ENCODE data around the gene SRP68. TPM values are rescaled to one million over a fixed set of nuclear protein-coding genes. Genes with fewer than 3 reads are reported as not detected.

SRP68 gene
- total and polyA plus RNA-seq, 2 of the 4 experiments (the other 2 are of a cell fraction) = 47.1 to 82.6 TPM

GRCh38 chr17:76092526-76093413 is 20.5 kb upstream of the SRP68 start:
- CTCF ChIA-PET = interaction anchor here (0.6 kb wide), 1 partner anchor 91 kb away, joined by 4 read pairs; no protein-coding TSS in a partner anchor

More at GRCh38 chr17:76092526-76093413, 20.5 kb upstream of the SRP68 start:
- no peak overlapping the region for H3K4ac ChIP-seq (ENCODE audit: low read depth, low read length)
- intact Hi-C loops (cut with micrococcal nuclease) = no loop called here
- H2AK5ac ChIP-seq (ENCODE audit: low read depth, low read length) = no peak overlapping the region
- no peak overlapping the region for H3K27ac ChIP-seq (ENCODE audit: insufficient read depth, low read length)
- POLR2A ChIA-PET (ENCODE audit: unreplicated experiment) = no interaction called here
- no peak overlapping the region for H2BK15ac ChIP-seq (ENCODE audit: low read depth, low read length)
- H2BK5ac ChIP-seq (ENCODE audit: low read depth, low read length, poor library complexity, severe bottlenecking) = no peak overlapping the region
- H3K27me3 ChIP-seq (ENCODE audit: control insufficient read depth, insufficient read depth, low read length) = no peaks in the 10 kb centered on the region
- H2BK120ac ChIP-seq (ENCODE audit: low read depth, low read length) = no peak overlapping the region
- H3K4me3 ChIP-seq (ENCODE audit: insufficient read depth, low read depth, low read length) = no peak overlapping the region
- dilution Hi-C loops (cut with HindIII; ENCODE audit: low sequenced_read_pairs, unreplicated experiment) = no loop called here
- peaks cover 5 to 20% of the 10 kb centered on the region in 2 experiments; a peak in 3 of 4 replicates for H3K79me1 ChIP-seq (ENCODE audit: low read depth in 1 of 2, low read length in 2 of 2)
- no peak overlapping the region for H3K18ac ChIP-seq (ENCODE audit: low read depth, low read length)
- no peak overlapping the region for H3K4me2 ChIP-seq (ENCODE audit: low read depth, low read length)
- no peak overlapping the region for H3K14ac ChIP-seq (replicated peaks; ENCODE audit: low read depth, low read length)
- H3K9ac ChIP-seq (ENCODE audit: low read depth, low read length) = no peak overlapping the region
- H3K4me1 ChIP-seq (ENCODE audit: control insufficient read depth, insufficient read depth, low read length) = no peaks in the 10 kb centered on the region
- in situ Hi-C loops (cut with MboI; ENCODE audit: low sequenced_read_pairs) = no loop called here
- H2AK9ac ChIP-seq (replicated peaks; ENCODE audit: low read depth, low read length, poor library complexity) = no peak overlapping the region
- no peaks in the 10 kb centered on the region; the same call in 1 of the 2 replicates for H4K20me1 ChIP-seq (ENCODE audit: insufficient read depth, low read length)
- H2BK20ac ChIP-seq (ENCODE audit: low read depth, low read length) = no peak overlapping the region
- no peak overlapping the region for H4K8ac ChIP-seq (ENCODE audit: low read depth in 2 of 2, low read length in 2 of 2)
- ATAC-seq (ENCODE audit: low read depth) (no peak), DNase-seq (no peak)
- no peak overlapping the region for H3K23ac ChIP-seq (ENCODE audit: low read depth, low read length)
- TF ChIP-seq BHLHE40 (IDR thresholded peaks at IDR 0.05; ENCODE audit: low read depth, low read length) = no peak
- no peak for TF ChIP-seq SMC3 (IDR thresholded peaks at IDR 0.05; ENCODE audit: low read depth, low read length)
- TF ChIP-seq RAD21 (IDR thresholded peaks at IDR 0.05; ENCODE audit: low read length) = no peak
- TF ChIP-seq ELK1 (IDR thresholded peaks at IDR 0.05; ENCODE audit: borderline replicate concordance, low read depth, low read length) = no peak
- TF ChIP-seq CEBPB (IDR thresholded peaks at IDR 0.05; ENCODE audit: low read depth, low read length) = no peak
- TF ChIP-seq MAFK (IDR thresholded peaks at IDR 0.05; ENCODE audit: low read depth, low read length) = no peak
- TF ChIP-seq NFE2L2 (IDR thresholded peaks at IDR 0.05; ENCODE audit: low read depth, low read length) = no peak
- no peak for TF ChIP-seq POLR2A (IDR thresholded peaks at IDR 0.05; ENCODE audit: low read depth, low read length)
- no peak for TF ChIP-seq RFX5 (IDR thresholded peaks at IDR 0.05; ENCODE audit: low read depth, low read length)
- no peak for TF ChIP-seq FOS (IDR thresholded peaks at IDR 0.05; ENCODE audit: low read depth, low read length)
- no peak for TF ChIP-seq CHD1 (IDR thresholded peaks at IDR 0.05; ENCODE audit: low read depth, low read length)
- no peak for TF ChIP-seq MXI1 (IDR thresholded peaks at IDR 0.05; ENCODE audit: borderline replicate concordance, low read depth, low read length)
- TF ChIP-seq MAZ (IDR thresholded peaks at IDR 0.05; ENCODE audit: borderline replicate concordance, low read depth, low read length) = no peak
- no peak for TF ChIP-seq USF2 (IDR thresholded peaks at IDR 0.05; ENCODE audit: low read depth, low read length)
- no TSS peak for BruUV-seq (replicated peaks)
- 93% methylated on average over 5 of the region's 20 CpGs; no CpG with 5 or more reads in 1 of the 2 experiments for WGBS, 2 experiments (ENCODE audit: extremely low coverage in 2 of 2, insufficient read length in 1 of 2)
- H3K36me3 ChIP-seq (ENCODE audit: control insufficient read depth, insufficient read depth, low read length) = peaks cover 67% of the 10 kb centered on the region
- no peak overlapping the region for H3K56ac ChIP-seq (ENCODE audit: extremely low read depth, insufficient read depth, low read length)
- H4K5ac ChIP-seq (ENCODE audit: low read depth, low read length) = no peak overlapping the region
- no peaks in the 10 kb centered on the region for H3K9me3 ChIP-seq (ENCODE audit: control insufficient read depth, insufficient read depth, low read length)
- H4K91ac ChIP-seq (ENCODE audit: insufficient read depth, low read depth, low read length) = no peak overlapping the region
- no peaks in the 10 kb centered on the region for H3K9me1 ChIP-seq (ENCODE audit: insufficient read depth, low read length)
- H2AFZ ChIP-seq (replicated peaks; ENCODE audit: low read length, poor library complexity) = no peak overlapping the region

Data from IMR-90 (cell line).